Fibroblast of lung (primary cell): ENCODE measurements around the gene PRDX1. TPM values are rescaled to one million over a fixed set of nuclear protein-coding genes. Genes with fewer than 3 reads are reported as not detected.

Experiments
- DNase-seq, 2 donors: peaks; one replicate each; pipeline versions ENCODE4 v3.0.0 to v3.0.0-alpha.2; 2010; ENCODE audit warnings: low read depth in 2 of 2
- H2AFZ ChIP-seq: 2 replicates; pipeline ENCODE4 v1.5.1; 2012; ENCODE audit warnings: low read length, control low read depth, inconsistent platforms
- H3K27ac ChIP-seq: 2 replicates; pipeline ENCODE4 v1.5.1; 2011; ENCODE audit warnings: low read length, control low read depth; ENCODE audit not compliant: insufficient read depth
- H3K27me3 ChIP-seq: 2 replicates; pipeline ENCODE4 v1.5.1; 2011; ENCODE audit warnings: mild to moderate bottlenecking, low read length; ENCODE audit not compliant: control insufficient read depth, insufficient read depth
- H3K36me3 ChIP-seq: 2 replicates; pipeline ENCODE4 v1.5.1; 2011; ENCODE audit warnings: low read length; ENCODE audit not compliant: control insufficient read depth, insufficient read depth
- H3K4me1 ChIP-seq: 2 replicates; pipeline ENCODE4 v1.5.1; 2011; ENCODE audit warnings: low read length; ENCODE audit not compliant: control insufficient read depth, insufficient read depth; ENCODE audit errors: extremely low read depth
- H3K4me2 ChIP-seq: 2 replicates; pipeline ENCODE4 v1.5.1; 2011; ENCODE audit warnings: low read length, control low read depth; ENCODE audit not compliant: insufficient read depth; ENCODE audit errors: extremely low read depth
- H3K4me3 ChIP-seq, 4 experiments: fragments of 200-600 bp in 1 of 4; sonication (generic) in 1 of 4; replicated peaks in 1 of 4; 2 replicates each; pipeline ENCODE4 v1.5.1; 2011 to 2016; ENCODE audit warnings: low read length in 4 of 4, low read depth in 3 of 4, mild to moderate bottlenecking in 3 of 4, control low read depth in 2 of 4, inconsistent platforms in 1 of 4, mixed read lengths in 1 of 4; ENCODE audit not compliant: insufficient read depth in 1 of 4; ENCODE audit errors: control extremely low read depth in 1 of 4
- H3K79me2 ChIP-seq: 2 replicates; pipeline ENCODE4 v1.5.1; 2012; ENCODE audit warnings: mild to moderate bottlenecking, low read length, inconsistent platforms; ENCODE audit not compliant: control insufficient read depth, insufficient read depth
- H3K9ac ChIP-seq: 2 replicates; pipeline ENCODE4 v1.5.1; 2011; ENCODE audit warnings: mild to moderate bottlenecking, low read length, control low read depth; ENCODE audit not compliant: insufficient read depth
- H3K9me3 ChIP-seq: 2 replicates; pipeline ENCODE4 v1.5.1; 2012; ENCODE audit warnings: low read depth, low read length; ENCODE audit not compliant: control insufficient read depth, insufficient read depth
- H4K20me1 ChIP-seq: 2 replicates; pipeline ENCODE4 v1.5.1; 2011; ENCODE audit warnings: low read length; ENCODE audit not compliant: control insufficient read depth, insufficient read depth; ENCODE audit errors: extremely low read depth
- CTCF ChIP-seq, 2 donors: IDR thresholded peaks in 1 of 2; conservative IDR thresholded peaks in 1 of 2; 1 replicate in 1 of 2; 2 replicates in 1 of 2; pipeline ENCODE4 v1.5.1; 2011 to 2012; ENCODE audit warnings: low read length in 2 of 2, control low read depth in 1 of 2, inconsistent platforms in 1 of 2, low read depth in 1 of 2, mild to moderate bottlenecking in 1 of 2
- EZH2 ChIP-seq: IDR thresholded peaks from 2 replicates; pipeline ENCODE4 v1.5.1; 2012; ENCODE audit warnings: low read length, control low read depth, mild to moderate bottlenecking; ENCODE audit errors: missing control alignments
- polyA plus RNA-seq, 2 donors: library from polyadenylated mRNA; depleted of rRNA in 1 of 2; stranded (reverse) in 1 of 2; unstranded in 1 of 2; fragments of >200 nt; gene quantifications; 2 replicates each; pipeline ENCODE4 v1.2.1, GENCODE V29; 2011 to 2012; ENCODE audit warnings: missing spikeins in 1 of 2
- total RNA-seq: library from RNA; depleted of rRNA; stranded (reverse); fragments of >200 nt; gene quantifications from 2 replicates; pipeline ENCODE4 v1.2.1, GENCODE V29; 2014

The PRDX1 gene
- total and polyA plus RNA-seq, 2 donors (not counting 1 experiment from before 2014, with no cell fraction given) = 420 to 789 TPM

DNA sequence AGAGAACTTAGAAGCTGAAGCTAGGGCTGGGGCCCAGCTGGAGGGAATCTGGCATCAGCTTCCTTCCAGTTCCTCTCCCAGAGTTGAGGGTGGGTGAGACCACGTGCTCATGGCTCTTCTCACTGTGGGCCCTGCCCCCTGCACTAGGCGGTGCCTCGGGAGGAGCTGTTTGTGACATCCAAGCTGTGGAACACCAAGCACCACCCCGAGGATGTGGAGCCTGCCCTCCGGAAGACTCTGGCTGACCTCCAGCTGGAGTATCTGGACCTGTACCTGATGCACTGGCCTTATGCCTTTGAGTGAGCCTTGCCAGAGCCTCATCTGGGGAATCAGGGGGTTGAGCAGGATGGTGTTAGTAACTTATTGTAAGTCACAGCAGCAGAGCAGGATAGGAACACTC is 45.0 kb upstream of the PRDX1 start:
- TF ChIP-seq EZH2 (no peak), CTCF (conservative IDR thresholded peaks at IDR 0.05 in 1 of 2, IDR thresholded peaks at IDR 0.05 in 1 of 2; ENCODE audit: low read depth in 1 of 2, low read length in 2 of 2) (no peak)
- peak in 1 of 2 donors; percentile 65 for DNase-seq
- H3K36me3 ChIP-seq = peaks cover 9% of the 10 kb centered on the region

GRCh38 chr1:45563843-45564242 is 42.2 kb upstream of the PRDX1 start:
- Histone ChIP-seq H3K36me3 (peaks cover 3% of the 10 kb centered on the region), H4K20me1 (no peaks in the 10 kb centered on the region), H3K27ac (no peak overlapping the region), H2AFZ (no peak overlapping the region), H3K79me2 (no peaks in the 10 kb centered on the region), H3K4me1 (no peaks in the 10 kb centered on the region), H3K4me2 (no peak overlapping the region), H3K27me3 (no peaks in the 10 kb centered on the region), H3K9me3 (no peaks in the 10 kb centered on the region), H3K4me3 (no peak overlapping the region), H3K9ac (no peak overlapping the region)
- TF ChIP-seq CTCF (conservative IDR thresholded peaks at IDR 0.05 in 1 of 2, IDR thresholded peaks at IDR 0.05 in 1 of 2; ENCODE audit: low read depth in 1 of 2, low read length in 2 of 2) (no peak), EZH2 (no peak)
- no peak for DNase-seq

More for the DNA sequence above, 45.0 kb upstream of the PRDX1 start:
- Histone ChIP-seq H3K4me1 (no peaks in the 10 kb centered on the region), H3K9ac (no peak overlapping the region), H3K4me3 (no peak overlapping the region), H3K4me2 (no peak overlapping the region), H3K9me3 (no peaks in the 10 kb centered on the region), H3K27ac (no peak overlapping the region), H3K27me3 (no peaks in the 10 kb centered on the region), H2AFZ (no peak overlapping the region), H4K20me1 (no peaks in the 10 kb centered on the region), H3K79me2 (no peaks in the 10 kb centered on the region)

- Histone ChIP-seq H3K9ac (no peak overlapping the region), H3K4me1 (no peaks in the 10 kb centered on the region), H3K36me3 (no peaks in the 10 kb centered on the region), H3K79me2 (peaks cover under 1% of the 10 kb centered on the region), H2AFZ (no peak overlapping the region), H3K4me3 (no peak overlapping the region), H3K27me3 (no peaks in the 10 kb centered on the region), H3K4me2 (no peak overlapping the region), H4K20me1 (no peaks in the 10 kb centered on the region), H3K9me3 (no peaks in the 10 kb centered on the region), H3K27ac (no peak overlapping the region)
- TF ChIP-seq CTCF (conservative IDR thresholded peaks at IDR 0.05 in 1 of 2, IDR thresholded peaks at IDR 0.05 in 1 of 2; ENCODE audit: low read depth in 1 of 2, low read length in 2 of 2) = no peak
- no peak for TF ChIP-seq EZH2
- DNase-seq = no peak
These were observed 35.8 kb upstream of the PRDX1 start for GRCh38 chr1:45557422-45557944.
